Progenitor cell of endocrine pancreas (in vitro differentiated cells): Measurements from ENCODE around the gene ADGRV1. TPM values are rescaled to one million over a fixed set of nuclear protein-coding genes. Genes with fewer than 3 reads are reported as not detected.

Experiments used
- DNase-seq: peaks from one replicate; pipeline ENCODE4 v3.0.0; 2021; ENCODE audit warnings: low spot score; ENCODE audit not compliant: unreplicated experiment
- H3K27ac Mint-ChIP-seq: 2 replicates; pipeline ENCODE4 v1.8.0; 2021; ENCODE audit warnings: mild to moderate bottlenecking, moderate library complexity, mixed read lengths
- H3K27me3 Mint-ChIP-seq: 2 replicates; pipeline ENCODE4 v1.8.0; 2021; ENCODE audit warnings: mixed read lengths
- H3K36me3 Mint-ChIP-seq: 2 replicates; pipeline ENCODE4 v1.8.0; 2022; ENCODE audit warnings: mixed read lengths; ENCODE audit not compliant: insufficient read depth
- H3K4me1 Mint-ChIP-seq: 2 replicates; pipeline ENCODE4 v1.8.0; 2021; ENCODE audit warnings: low read depth, mixed read lengths
- H3K4me3 Mint-ChIP-seq: 2 replicates; pipeline ENCODE4 v1.8.0; 2021; ENCODE audit warnings: low read depth, mild to moderate bottlenecking, moderate library complexity, mixed read lengths
- H3K9me3 Mint-ChIP-seq: 2 replicates; pipeline ENCODE4 v1.8.0; 2021; ENCODE audit warnings: low read depth, mixed read lengths
- CTCF ChIP-seq: fragments of 200-600 bp; sonication (generic); IDR thresholded peaks from one replicate; pipeline ENCODE4 v1.5.0; 2021; ENCODE audit warnings: antibody characterized with exemption, mild to moderate bottlenecking; ENCODE audit not compliant: unreplicated experiment
- total RNA-seq: library from RNA; stranded (reverse); gene quantifications from 2 replicates; pipeline ENCODE4 v1.2.1, GENCODE V29; 2021

ADGRV1 gene
- total RNA-seq, 1 donor from 2014 or later, result 82.3 TPM

- H3K36me3 Mint-ChIP-seq, result peaks cover 4% of the 10 kb centered on the region
- TF ChIP-seq CTCF, result no peak
- H3K27me3 Mint-ChIP-seq, result no peaks in the 10 kb centered on the region
- no peak overlapping the region for H3K4me3 Mint-ChIP-seq
- H3K4me1 Mint-ChIP-seq, result no peaks in the 10 kb centered on the region
- no peak overlapping the region for H3K27ac Mint-ChIP-seq
- no peak for DNase-seq
- H3K9me3 Mint-ChIP-seq, result no peaks in the 10 kb centered on the region
Measured at GRCh38 chr5:91154338-91154737, 595.7 kb downstream of the ADGRV1 start.

GRCh38 chr5:91155274-91155673 lies 596.7 kb downstream of the ADGRV1 start:
- no peaks in the 10 kb centered on the region for H3K27me3 Mint-ChIP-seq
- H3K27ac Mint-ChIP-seq, result no peak overlapping the region
- no peak for DNase-seq

GRCh38 chr5:91156242-91156641 lies 597.6 kb downstream of the ADGRV1 start:
- H3K27me3 Mint-ChIP-seq, result no peaks in the 10 kb centered on the region
- H3K27ac Mint-ChIP-seq, result no peak overlapping the region
- no peak for DNase-seq
- no peaks in the 10 kb centered on the region for H3K4me1 Mint-ChIP-seq
- no peaks in the 10 kb centered on the region for H3K9me3 Mint-ChIP-seq
- H3K4me3 Mint-ChIP-seq, result no peak overlapping the region
- TF ChIP-seq CTCF, result no peak
- H3K36me3 Mint-ChIP-seq, result peaks cover 3% of the 10 kb centered on the region

More at GRCh38 chr5:91155274-91155673, 596.7 kb downstream of the ADGRV1 start:
- Mint-ChIP-seq H3K9me3 (no peaks in the 10 kb centered on the region), H3K36me3 (peaks cover 3% of the 10 kb centered on the region), H3K4me3 (no peak overlapping the region), H3K4me1 (no peaks in the 10 kb centered on the region)
- TF ChIP-seq CTCF, result no peak

GRCh38 chr5:91158011-91158410 lies 599.4 kb downstream of the ADGRV1 start:
- H3K27me3 Mint-ChIP-seq, result no peaks in the 10 kb centered on the region
- DNase-seq, result no peak
- H3K27ac Mint-ChIP-seq, result no peak overlapping the region
- TF ChIP-seq CTCF, result no peak
- peaks cover 3% of the 10 kb centered on the region for H3K36me3 Mint-ChIP-seq
- H3K4me3 Mint-ChIP-seq, result no peak overlapping the region
- no peaks in the 10 kb centered on the region for H3K9me3 Mint-ChIP-seq
- H3K4me1 Mint-ChIP-seq, result peaks cover 15% of the 10 kb centered on the region

GRCh38 chr5:91159647-91160046 lies 601.0 kb downstream of the ADGRV1 start:
- Mint-ChIP-seq H3K4me1 (peaks cover 19% of the 10 kb centered on the region), H3K9me3 (no peaks in the 10 kb centered on the region), H3K27me3 (no peaks in the 10 kb centered on the region), H3K4me3 (no peak overlapping the region), H3K27ac (no peak overlapping the region), H3K36me3 (peaks cover 5% of the 10 kb centered on the region)
- no peak for DNase-seq
- no peak for TF ChIP-seq CTCF
